Adrenal gland (tissue), 5 donors: ENCODE data around the gene ADGRE3.
"Not testable (repeated sequence)": the region's sequence is repeated elsewhere in the genome, so short reads cannot be mapped to it uniquely, and the experiment has no call there.

Source experiments
- CTCF ChIP-seq, 6 experiments: fragments of 450-650 bp in 4 of 6; fragments of 200-600 bp in 2 of 6; sonication (generic) in 1 of 6; IDR thresholded peaks; 1 replicate in 5 of 6; 2 replicates in 1 of 6; pipeline versions ENCODE4 v1.5.1 to v1.8.0; 2016 to 2021; ENCODE audit warnings: antibody characterized with exemption in 6 of 6, mild to moderate bottlenecking in 2 of 6, moderate library complexity in 1 of 6
- POLR2A ChIP-seq, 2 donors: fragments of 450-650 bp; IDR thresholded peaks; one replicate each; pipeline ENCODE4 v1.6.1; 2017; ENCODE audit warnings: antibody characterized with exemption in 2 of 2, mild to moderate bottlenecking in 2 of 2, moderate library complexity in 1 of 2
- donor health status: DM: no; HTN: no; CAD: no.

- not testable (repeated sequence) for TF ChIP-seq CTCF, POLR2A (IDR thresholded peaks at IDR 0.05)
Observed at GRCh38 chr19:14612242-14612641, 62.4 kb downstream of the ADGRE3 start.
